PC-9 (cell line): ENCODE results near the gene CLDN16. TPM values are rescaled to one million over a fixed set of nuclear protein-coding genes. Genes with fewer than 3 reads are reported as not detected.

ENCODE experiments used
- BruUV-seq: library from RNA; stranded (reverse); fragments of 400-500 nt; replicated peaks from 2 replicates; lab custom pipeline; 2021; lab: Mats Ljungman, UMichigan
- CTCF ChIA-PET: fragments of 300-600 bp; sonication (Branson Sonifier 250); formaldehyde crosslinking; loops from one replicate; lab custom pipeline; 2022; ENCODE audit warnings: antibody characterized with exemption; lab: Charles Lee
- POLR2A ChIA-PET: fragments of 300-600 bp; sonication (Branson Sonifier 250); formaldehyde crosslinking; loops from one replicate; lab custom pipeline; 2022; ENCODE audit warnings: antibody characterized with exemption; ENCODE audit not compliant: unreplicated experiment; lab: Charles Lee
- DNase-seq, 2 experiments: peaks; one replicate each; pipeline versions ENCODE4 v3.0.0 to v3.0.0-alpha.2; 2015 to 2022; ENCODE audit warnings: mixed read lengths in 1 of 2
- H2AFZ ChIP-seq: fragments of 200-600 bp; sonication (generic); 2 replicates; pipeline ENCODE4 v1.8.1; 2017; ENCODE audit warnings: antibody characterized with exemption
- H3F3A ChIP-seq: fragments of 200-600 bp; sonication (generic); 2 replicates; pipeline ENCODE4 v1.8.1; 2017; ENCODE audit warnings: antibody characterized with exemption, mild to moderate bottlenecking, low read depth; ENCODE audit not compliant: insufficient read depth
- H3K27ac ChIP-seq: fragments of 200-600 bp; sonication (generic); 2 replicates; pipeline ENCODE4 v1.6.1; 2016; ENCODE audit warnings: mixed run types
- H3K27me3 ChIP-seq: fragments of 200-600 bp; sonication (generic); 2 replicates; pipeline ENCODE4 v1.6.1; 2016; ENCODE audit warnings: low read depth, mixed run types; ENCODE audit not compliant: insufficient read depth
- H3K36me3 ChIP-seq: fragments of 200-600 bp; sonication (generic); 2 replicates; pipeline ENCODE4 v1.6.1; 2016; ENCODE audit warnings: low read depth, mixed run types
- H3K4me1 ChIP-seq: fragments of 200-600 bp; sonication (generic); replicated peaks from 2 replicates; pipeline ENCODE4 v1.6.1; 2016; ENCODE audit warnings: mixed run types; ENCODE audit not compliant: insufficient read depth
- H3K4me2 ChIP-seq: fragments of 200-600 bp; sonication (generic); 2 replicates; pipeline ENCODE4 v1.6.1; 2017; ENCODE audit warnings: mixed run types
- H3K4me3 ChIP-seq: fragments of 200-600 bp; sonication (generic); 2 replicates; pipeline ENCODE4 v1.6.1; 2016; ENCODE audit warnings: mixed run types
- H3K79me2 ChIP-seq: fragments of 200-600 bp; sonication (generic); 2 replicates; pipeline ENCODE4 v1.6.1; 2017; ENCODE audit warnings: low read depth, mixed run types
- H3K9me2 ChIP-seq: fragments of 200-600 bp; sonication (generic); 2 replicates; pipeline ENCODE4 v1.8.1; 2017; ENCODE audit warnings: mild to moderate bottlenecking; ENCODE audit not compliant: insufficient read depth
- H3K9me3 ChIP-seq: fragments of 200-600 bp; sonication (generic); 2 replicates; pipeline ENCODE4 v1.8.1; 2016; ENCODE audit warnings: low read depth; ENCODE audit not compliant: insufficient read depth
- H4K20me1 ChIP-seq: fragments of 200-600 bp; sonication (generic); 2 replicates; pipeline ENCODE4 v1.8.1; 2017; ENCODE audit not compliant: insufficient read depth
- CTCF ChIP-seq: fragments of 200-600 bp; sonication (generic); conservative IDR thresholded peaks from 2 replicates; pipeline ENCODE4 v1.6.1; 2017; ENCODE audit warnings: mixed run types, antibody characterized with exemption, mild to moderate bottlenecking, moderate library complexity
- EZH2 ChIP-seq: fragments of 200-600 bp; sonication (generic); IDR thresholded peaks from 2 replicates; pipeline ENCODE4 v1.8.0; 2017; ENCODE audit warnings: antibody characterized with exemption, low read depth
- intact Hi-C: fragments of 100-400 bp; cut with micrococcal nuclease; formaldehyde crosslinking; loops from one replicate; pipeline ENCODE4 v1.10.0; 2022; ENCODE audit not compliant: unreplicated experiment
- total RNA-seq: library from RNA; stranded (reverse); gene quantifications from 2 replicates; pipeline ENCODE4 v1.2.3, GENCODE V29; 2021

CLDN16 gene
- total RNA-seq, 1 experiment from 2014 or later = 0.46 TPM

DNA sequence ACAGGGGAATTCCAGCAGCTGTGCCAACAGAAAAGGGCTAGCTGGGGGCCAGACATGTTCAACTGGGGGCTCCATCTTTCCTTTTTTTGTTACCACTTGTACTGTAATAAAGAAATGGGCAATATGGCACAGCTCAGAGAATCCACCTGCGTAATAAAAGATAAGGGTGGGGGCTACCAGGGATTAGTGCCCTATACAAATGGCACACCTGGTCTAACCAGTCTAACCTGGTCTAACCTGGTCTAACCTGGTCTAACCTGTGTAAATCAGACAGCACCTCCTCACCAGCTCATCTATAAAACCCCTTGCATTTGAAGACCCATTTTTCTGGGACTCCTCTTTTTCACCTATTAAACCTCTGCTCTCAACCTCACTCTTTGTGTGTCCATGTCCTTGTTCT, 26.2 kb upstream of the CLDN16 start:
- no peaks in the 10 kb centered on the region for H3K79me2 ChIP-seq
- DNase-seq = no peak
- no peak overlapping the region; the same call in 1 of the 2 replicates for H3K4me2 ChIP-seq
- intact Hi-C loops = no loop called here
- no peaks in the 10 kb centered on the region for H3K9me3 ChIP-seq
- H2AFZ ChIP-seq = peak overlapping the region; percentile 34; the same call in 1 of the 2 replicates
- no peak overlapping the region for H3K27ac ChIP-seq
- H3K27me3 ChIP-seq = no peaks in the 10 kb centered on the region
- H3K36me3 ChIP-seq = no peaks in the 10 kb centered on the region
- H3K4me3 ChIP-seq = no peak overlapping the region
- CTCF ChIA-PET = no interaction called here
- POLR2A ChIA-PET = no interaction called here
- H3K9me2 ChIP-seq = no peaks in the 10 kb centered on the region
- H4K20me1 ChIP-seq = no peaks in the 10 kb centered on the region
- no TSS peak for BruUV-seq
- peaks cover 17% of the 10 kb centered on the region for H3K4me1 ChIP-seq
- no peak for TF ChIP-seq CTCF
- no peak for TF ChIP-seq EZH2
- no peaks in the 10 kb centered on the region for H3F3A ChIP-seq

DNA sequence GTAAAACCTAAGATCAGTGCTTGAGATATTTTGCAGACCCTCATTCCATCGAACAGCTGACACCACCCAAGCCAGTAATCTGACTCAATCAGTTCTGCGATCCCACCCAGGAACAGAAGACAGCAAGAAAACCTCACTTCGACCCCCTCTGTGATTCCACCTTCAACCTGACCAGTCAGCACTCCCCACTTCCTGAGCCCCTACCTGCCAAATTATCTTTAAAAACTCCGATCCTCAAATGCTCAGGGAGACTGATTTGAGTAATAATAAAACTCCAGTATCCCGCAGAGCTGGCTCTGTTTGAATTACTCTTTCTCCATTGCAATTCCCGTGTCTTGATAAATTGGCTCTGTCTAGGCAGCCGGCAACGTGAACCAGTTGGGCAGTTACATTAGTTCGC, 25.7 kb upstream of the CLDN16 start:
- H3K9me3 ChIP-seq = no peaks in the 10 kb centered on the region
- H4K20me1 ChIP-seq = no peaks in the 10 kb centered on the region
- no peak overlapping the region for H2AFZ ChIP-seq
- ChIA-PET POLR2A (no interaction called here), CTCF (no interaction called here)
- no peaks in the 10 kb centered on the region for H3K9me2 ChIP-seq
- no peaks in the 10 kb centered on the region for H3F3A ChIP-seq
- H3K4me2 ChIP-seq = no peak overlapping the region
- H3K4me3 ChIP-seq = no peak overlapping the region
- BruUV-seq = no TSS peak
- no peaks in the 10 kb centered on the region for H3K27me3 ChIP-seq
- H3K79me2 ChIP-seq = no peaks in the 10 kb centered on the region
- DNase-seq = no peak
- no peaks in the 10 kb centered on the region for H3K36me3 ChIP-seq
- no peak overlapping the region for H3K27ac ChIP-seq
- intact Hi-C loops = no loop called here
- TF ChIP-seq CTCF = no peak
- TF ChIP-seq EZH2 = no peak
- peaks cover 17% of the 10 kb centered on the region for H3K4me1 ChIP-seq

GRCh38 chr3:190366133-190366532, 21.8 kb upstream of the CLDN16 start:
- Histone ChIP-seq H3K79me2 (no peaks in the 10 kb centered on the region), H3K4me1 (peaks cover 39% of the 10 kb centered on the region), H3K27ac (no peak overlapping the region), H2AFZ (peak overlapping the region; percentile 36; the same call in 1 of the 2 replicates), H3K27me3 (no peaks in the 10 kb centered on the region), H3K9me3 (peaks cover 8% of the 10 kb centered on the region; the same call in 1 of the 2 replicates), H3F3A (peaks cover 19% of the 10 kb centered on the region), H4K20me1 (no peaks in the 10 kb centered on the region), H3K9me2 (no peaks in the 10 kb centered on the region), H3K4me3 (no peak overlapping the region), H3K4me2 (no peak overlapping the region; the same call in 1 of the 2 replicates), H3K36me3 (no peaks in the 10 kb centered on the region)
- no peak for TF ChIP-seq CTCF
- no peak for TF ChIP-seq EZH2
- no peak for DNase-seq
- POLR2A ChIA-PET = no interaction called here
- CTCF ChIA-PET = no interaction called here
- intact Hi-C loops = no loop called here
- BruUV-seq = no TSS peak
